H1 (cell line): ENCODE data around the gene ZFAND3. TPM values are rescaled to one million over a fixed set of nuclear protein-coding genes. Genes with fewer than 3 reads are reported as not detected.

Experiments used
- CTCF ChIA-PET: fragments of 300-600 bp; sonication (Branson Sonifier 250); formaldehyde crosslinking; loops from one replicate; lab custom pipeline; 2021; ENCODE audit not compliant: partially characterized antibody; lab: Charles Lee
- POLR2A ChIA-PET: fragments of 300-600 bp; sonication (Branson Sonifier 250); formaldehyde crosslinking; loops from one replicate; lab custom pipeline; 2021; ENCODE audit warnings: inconsistent platforms; ENCODE audit not compliant: partially characterized antibody; lab: Charles Lee
- DNase-seq, 2 experiments: peaks; one replicate each; pipeline versions ENCODE4 v3.0.0 to v3.0.0-alpha.2; 2010 to 2022; ENCODE audit warnings: low spot score in 2 of 2, low read depth in 1 of 2, mixed read lengths in 1 of 2
- FAIRE-seq: peaks from 2 replicates; lab custom pipeline; 2011; peaks lifted over from hg19 to GRCh38; lab: Jason Lieb, UNC
- H2AFZ ChIP-seq: 2 replicates; pipeline ENCODE4 v1.8.1; 2012; ENCODE audit warnings: low read length, inconsistent platforms
- H2AK5ac ChIP-seq: 2 replicates; pipeline ENCODE4 v1.6.1; 2013; ENCODE audit warnings: low read depth, low read length
- H2BK120ac ChIP-seq: replicated peaks from 2 replicates; pipeline ENCODE3; 2013; ENCODE audit warnings: low read depth, low read length, inconsistent platforms
- H2BK12ac ChIP-seq: 2 replicates; pipeline ENCODE4 v1.6.1; 2013; ENCODE audit warnings: low read depth, low read length
- H2BK15ac ChIP-seq: 2 replicates; pipeline ENCODE4 v1.6.1; 2013; ENCODE audit warnings: low read length
- H2BK20ac ChIP-seq: 2 replicates; pipeline ENCODE4 v1.6.1; 2013; ENCODE audit warnings: low read length
- H2BK5ac ChIP-seq: 2 replicates; pipeline ENCODE4 v1.6.1; 2013; ENCODE audit warnings: low read depth, low read length
- H3K14ac ChIP-seq: 2 replicates; pipeline ENCODE4 v1.6.1; 2013; ENCODE audit warnings: inconsistent platforms; ENCODE audit not compliant: insufficient read length
- H3K18ac ChIP-seq: 2 replicates; pipeline ENCODE4 v1.6.1; 2013; ENCODE audit warnings: low read length; ENCODE audit errors: extremely low read depth
- H3K23ac ChIP-seq: 2 replicates; pipeline ENCODE4 v1.6.1; 2013; ENCODE audit warnings: inconsistent platforms; ENCODE audit not compliant: insufficient read length
- H3K23me2 ChIP-seq: 2 replicates; pipeline ENCODE4 v1.6.1; 2013; ENCODE audit warnings: low read depth, low read length
- H3K27ac ChIP-seq: 2 replicates; pipeline ENCODE4 v1.6.1; 2011; ENCODE audit warnings: low read depth, low read length, inconsistent platforms
- H3K27me3 ChIP-seq, 4 experiments: replicated peaks in 1 of 4; 1 replicate in 1 of 4; 2 replicates in 3 of 4; pipeline versions ENCODE4 v1.6.1 to v1.8.1; 2011 to 2013; ENCODE audit warnings: low read length in 3 of 4, mild to moderate bottlenecking in 3 of 4, inconsistent platforms in 2 of 4, mixed read lengths in 2 of 4, moderate library complexity in 1 of 4; ENCODE audit not compliant: control insufficient read depth in 3 of 4, insufficient read depth in 3 of 4; ENCODE audit errors: extremely low read depth in 1 of 4
- H3K36me3 ChIP-seq, 4 experiments: 2 replicates each; pipeline versions ENCODE4 v1.6.1 to v1.8.1; 2011 to 2013; ENCODE audit warnings: mild to moderate bottlenecking in 4 of 4, low read length in 3 of 4, moderate library complexity in 2 of 4, control low read depth in 1 of 4, inconsistent platforms in 1 of 4; ENCODE audit not compliant: insufficient read depth in 4 of 4, control insufficient read depth in 2 of 4
- H3K4ac ChIP-seq: replicated peaks from 2 replicates; pipeline ENCODE3; 2013; ENCODE audit warnings: low read length, low read depth, mixed read lengths, inconsistent platforms; ENCODE audit not compliant: insufficient read length
- H3K4me1 ChIP-seq, 4 experiments: replicated peaks in 1 of 4; 1 replicate in 1 of 4; 2 replicates in 3 of 4; pipeline versions ENCODE4 v1.6.1 to v1.8.1; 2011 to 2013; ENCODE audit warnings: low read length in 3 of 4, inconsistent platforms in 2 of 4, mixed read lengths in 1 of 4; ENCODE audit not compliant: insufficient read depth in 4 of 4, control insufficient read depth in 3 of 4
- H3K4me2 ChIP-seq, 2 experiments: 2 replicates each; pipeline versions ENCODE4 v1.6.1 to v1.8.1; 2011 to 2013; ENCODE audit warnings: low read depth in 2 of 2, low read length in 2 of 2, control low read depth in 1 of 2, inconsistent platforms in 1 of 2, mild to moderate bottlenecking in 1 of 2; ENCODE audit not compliant: insufficient read depth in 1 of 2
- H3K4me3 ChIP-seq, 4 experiments: fragments of 200-600, 300-600 bp in 1 of 4; sonication (generic), shearing (Covaris generic), sonication (Bioruptor Twin) in 1 of 4; 2 replicates each; pipeline versions ENCODE4 v1.5.1 to v1.8.1; 2011 to 2016; ENCODE audit warnings: low read length in 4 of 4, low read depth in 3 of 4, control low read depth in 2 of 4, inconsistent platforms in 2 of 4, mild to moderate bottlenecking in 2 of 4, mixed read lengths in 1 of 4, moderate library complexity in 1 of 4; ENCODE audit not compliant: insufficient read depth in 2 of 4; ENCODE audit errors: extremely low read depth in 1 of 4
- H3K56ac ChIP-seq: replicated peaks from 2 replicates; pipeline ENCODE3; 2013; ENCODE audit warnings: low read depth, mild to moderate bottlenecking, mixed read lengths, low read length, inconsistent platforms; ENCODE audit not compliant: insufficient read length
- H3K79me1 ChIP-seq: 2 replicates; pipeline ENCODE4 v1.6.1; 2013; ENCODE audit warnings: low read depth, low read length, control low read depth
- H3K79me2 ChIP-seq, 2 experiments: 2 replicates each; pipeline versions ENCODE4 v1.6.1 to v1.8.1; 2012 to 2013; ENCODE audit warnings: low read length in 2 of 2, mild to moderate bottlenecking in 2 of 2, inconsistent platforms in 1 of 2; ENCODE audit not compliant: insufficient read depth in 2 of 2, control insufficient read depth in 1 of 2
- H3K9ac ChIP-seq, 4 experiments: replicated peaks in 1 of 4; 1 replicate in 1 of 4; 2 replicates in 3 of 4; pipeline versions ENCODE4 v1.6.1 to v1.8.1; 2011 to 2013; ENCODE audit warnings: low read depth in 3 of 4, low read length in 3 of 4, control low read depth in 2 of 4, mild to moderate bottlenecking in 2 of 4, moderate library complexity in 2 of 4, inconsistent platforms in 1 of 4; ENCODE audit errors: extremely low read depth in 1 of 4
- H3K9me3 ChIP-seq, 2 experiments: 2 replicates each; pipeline versions ENCODE4 v1.6.1 to v1.8.1; 2012 to 2013; ENCODE audit warnings: mild to moderate bottlenecking in 2 of 2, moderate library complexity in 2 of 2, control low read depth in 1 of 2, inconsistent platforms in 1 of 2, low read depth in 1 of 2, low read length in 1 of 2, mixed read lengths in 1 of 2; ENCODE audit not compliant: insufficient read depth in 2 of 2
- H4K20me1 ChIP-seq, 2 experiments: replicated peaks in 1 of 2; 2 replicates each; pipeline versions ENCODE3 to v1.8.1; 2011 to 2013; ENCODE audit warnings: inconsistent platforms in 2 of 2, low read length in 2 of 2, mild to moderate bottlenecking in 1 of 2; ENCODE audit not compliant: insufficient read depth in 2 of 2, control insufficient read depth in 1 of 2
- H4K5ac ChIP-seq: 2 replicates; pipeline ENCODE4 v1.6.1; 2013; ENCODE audit warnings: low read length, low read depth, mixed read lengths, inconsistent platforms; ENCODE audit not compliant: insufficient read length
- H4K8ac ChIP-seq: 2 replicates; pipeline ENCODE4 v1.8.0; 2013; ENCODE audit warnings: mild to moderate bottlenecking, moderate library complexity, low read length, inconsistent platforms; ENCODE audit not compliant: insufficient read depth; ENCODE audit errors: extremely low read depth
- H4K91ac ChIP-seq: replicated peaks from 2 replicates; pipeline ENCODE3; 2013; ENCODE audit warnings: low read length, mixed read lengths, inconsistent platforms; ENCODE audit not compliant: insufficient read length
- ATF3 ChIP-seq: IDR thresholded peaks from 2 replicates; pipeline ENCODE4 v1.6.1; 2011; ENCODE audit warnings: low read depth, mild to moderate bottlenecking, low read length; ENCODE audit not compliant: insufficient read depth
- CTCF ChIP-seq, 3 experiments: IDR thresholded peaks; 1 replicate in 2 of 3; 2 replicates in 1 of 3; pipeline versions ENCODE4 v1.5.1 to v1.6.1; 2011; ENCODE audit warnings: low read length in 3 of 3, mild to moderate bottlenecking in 3 of 3, inconsistent platforms in 2 of 3, low read depth in 1 of 3, moderate library complexity in 1 of 3; ENCODE audit not compliant: insufficient read depth in 1 of 3; ENCODE audit errors: control extremely low read depth in 1 of 3
- JUN ChIP-seq: IDR thresholded peaks from 2 replicates; pipeline ENCODE4 v1.6.1; 2011; ENCODE audit warnings: low read depth, mild to moderate bottlenecking, improper control_type of control experiment, low read length
- WGBS, 2 experiments: shearing (Covaris generic) in 1 of 2; methylation state at CpG; one replicate each; pipeline versions ENCODE4 v1.1.6 to v1.1.7; 2013 to 2015; ENCODE audit warnings: low lambda C conversion rate in 2 of 2, mixed read lengths in 2 of 2, inconsistent platforms in 1 of 2, low coverage in 1 of 2, missing lambda C conversion rate in 1 of 2; ENCODE audit not compliant: insufficient replicate concordance in 2 of 2, insufficient coverage in 1 of 2, insufficient read length in 1 of 2; ENCODE audit errors: extremely low coverage in 1 of 2, missing lambda C conversion rate in 1 of 2; 5-methylcytosine and 5-hydroxymethylcytosine counted together
- polyA plus RNA-seq, 7 experiments: library from polyadenylated mRNA; depleted of rRNA in 3 of 7; stranded (reverse) in 5 of 7; unstranded in 2 of 7; fragments of >200 nt in 5 of 7; fragments of 200-250 nt in 2 of 7; gene quantifications; 1 replicate in 5 of 7; 2 replicates in 1 of 7; 4 replicates in 1 of 7; pipeline versions ENCODE4 v1.2.1 to v1.2.3, GENCODE V29; 2011 to 2013; ENCODE audit warnings: missing spikeins in 2 of 7, mixed read lengths in 2 of 7
- total RNA-seq: library from RNA; stranded (reverse); fragmentation: NEBNext Ultra II Directional; extraction: Animal tissue kit (Norgen Biotek cat#: 25700); gene quantifications from 2 replicates; pipeline ENCODE4 v1.2.1, GENCODE V29; 2021

ZFAND3 gene
- total and polyA plus RNA-seq, 2 of the 8 experiments (the other 6 are each of a cell fraction or from before 2014, with no cell fraction given), result 13.0 to 51.3 TPM

- no peak overlapping the region for H4K91ac ChIP-seq
- peaks cover 0 to 24% of the 10 kb centered on the region in 2 experiments; a peak in 2 of 4 replicates for H3K79me2 ChIP-seq
- no peaks in the 10 kb centered on the region for H3K27me3 ChIP-seq
- 82% methylated on average over 2 of the region's 2 CpGs; no CpG with 5 or more reads in 1 of the 2 experiments for WGBS, 2 experiments
- no peak overlapping the region for H3K27ac ChIP-seq
- peaks cover 0 to 2% of the 10 kb centered on the region in 2 experiments for H4K20me1 ChIP-seq
- no peak overlapping the region for H3K4me2 ChIP-seq
- no peak overlapping the region for H4K8ac ChIP-seq
- POLR2A ChIA-PET, result no interaction called here
- H3K23me2 ChIP-seq, result no peaks in the 10 kb centered on the region; the same call in 1 of the 2 replicates
- H3K4me3 ChIP-seq, result no peak overlapping the region
- no peak overlapping the region for H2BK15ac ChIP-seq
- no peak overlapping the region for H2BK12ac ChIP-seq
- H2BK5ac ChIP-seq, result no peak overlapping the region
- no peak overlapping the region for H3K56ac ChIP-seq
- TF ChIP-seq CTCF (IDR thresholded peaks at IDR 0.05; ENCODE audit: control extremely low read depth in 1 of 3, insufficient read depth in 1 of 3, low read depth in 1 of 3, low read length in 3 of 3) (no peak), JUN (no peak), ATF3 (no peak)
- no peak overlapping the region for H2AFZ ChIP-seq
- FAIRE-seq, result no peak
- H3K9me3 ChIP-seq, result 0 out of 4 replicates have a peak, but pooled peaks cover 0 to 2% of the 10 kb centered on the region in 2 experiments
- H3K9ac ChIP-seq, result no peak overlapping the region
- no peak overlapping the region for H2BK120ac ChIP-seq
- no peak overlapping the region for H3K18ac ChIP-seq
- CTCF ChIA-PET, result interaction anchor here (0.5 to 0.9 kb wide), 2 partner anchors 151 to 680 kb away, joined by 3 to 4 read pairs; no protein-coding TSS in a partner anchor
- no peak overlapping the region for H3K14ac ChIP-seq
- DNase-seq, result no peak
- no peak overlapping the region for H4K5ac ChIP-seq
- no peak overlapping the region for H3K23ac ChIP-seq
- H3K79me1 ChIP-seq, result no peaks in the 10 kb centered on the region
- no peak overlapping the region for H2BK20ac ChIP-seq
- no peak overlapping the region for H3K4ac ChIP-seq
- H3K36me3 ChIP-seq, result no peaks in the 10 kb centered on the region
- no peak overlapping the region for H2AK5ac ChIP-seq
- H3K4me1 ChIP-seq, result no peaks in the 10 kb centered on the region; a peak in 1 of 7 replicates
Observed at GRCh38 chr6:38039502-38039901, 220.0 kb downstream of the ZFAND3 start.
